Right cardiac atrium (tissue), 5 donors: ENCODE data around the gene PODXL2. TPM values are rescaled to one million over a fixed set of nuclear protein-coding genes. Genes with fewer than 3 reads are reported as not detected.

ENCODE experiments used
- ATAC-seq, 2 donors: fragments of 200-7000 bp; cut with Tn5 transposase; one replicate each; pipeline versions ENCODE4 v1.8.0 to v1.9.1; 2020; ENCODE audit warnings: moderate library complexity in 2 of 2, mild to moderate bottlenecking in 1 of 2
- DNase-seq, 3 donors: peaks; one replicate each; pipeline ENCODE4 v3.0.0-alpha.2; 2020
- H3K27ac ChIP-seq: one replicate; pipeline ENCODE4 v1.5.1; 2013; ENCODE audit warnings: mild to moderate bottlenecking, low read length, control low read depth, moderate library complexity
- H3K27me3 ChIP-seq: one replicate; pipeline ENCODE4 v1.6.1; 2013; ENCODE audit not compliant: control insufficient read depth, insufficient read depth
- H3K4me1 ChIP-seq: one replicate; pipeline ENCODE4 v1.6.1; 2013; ENCODE audit warnings: low read length; ENCODE audit not compliant: control insufficient read depth, insufficient read depth
- H3K4me3 ChIP-seq: one replicate; pipeline ENCODE4 v1.5.1; 2013; ENCODE audit warnings: low read length, control low read depth
- H3K9me3 ChIP-seq: one replicate; pipeline ENCODE4 v1.6.1; 2013; ENCODE audit warnings: low read length; ENCODE audit not compliant: control insufficient read depth
- WGBS: extraction: QIAGEN DNeasy Blood & Tissue Kit; methylation state at CpG from one replicate; pipeline ENCODE4 v1.1.7; 2013; 5-methylcytosine and 5-hydroxymethylcytosine counted together
- intact Hi-C, 4 donors: fragments of 100-400 bp; cut with DNase I; formaldehyde crosslinking; loops; one replicate each; pipeline versions ENCODE4 v1.11.0 to v1.14.0; 2022 to 2023
- polyA plus RNA-seq: library from polyadenylated mRNA; stranded (reverse); fragments of 200-250 nt; gene quantifications from one replicate; pipeline ENCODE4 v1.2.3, GENCODE V29; 2013
- total RNA-seq, 4 donors: library from RNA; stranded (reverse); fragmentation: NEBNext Ultra II Directional; extraction: Animal tissue kit (Norgen Biotek cat#: 25700); gene quantifications; one replicate each; pipeline ENCODE4 v1.2.1, GENCODE V29; 2021
- donor health status: healthy with polysubstance abuse.
- donor health status: DM: no; HTN: yes; CAD: no.
- donor health status: DM: no; HTN: no; CAD: no.
- donor health status: DM: no; HTN: yes; CAD: no; lungs with severe emphysema.
- donor health status: DM: yes; HTN: yes; CAD: no.

The PODXL2 gene
- total and polyA plus RNA-seq, 5 donors: 1.5 to 3.0 (median 2.1) TPM

GRCh38 chr3:127712881-127713771 lies 84.1 kb downstream of the PODXL2 start:
- DNase-seq (peak in 2 of 3 donors; percentile 16 to 58), ATAC-seq (peak; percentile 20 to 30)
- Histone ChIP-seq H3K4me1 (peaks cover 36% of the 10 kb centered on the region), H3K4me3 (no peak overlapping the region), H3K9me3 (no peaks in the 10 kb centered on the region), H3K27me3 (no peaks in the 10 kb centered on the region), H3K27ac (peak overlapping the region; percentile 90)
- intact Hi-C loops: no loop called here
- WGBS: 51% methylated on average over 9 of the region's 9 CpGs

DNA sequence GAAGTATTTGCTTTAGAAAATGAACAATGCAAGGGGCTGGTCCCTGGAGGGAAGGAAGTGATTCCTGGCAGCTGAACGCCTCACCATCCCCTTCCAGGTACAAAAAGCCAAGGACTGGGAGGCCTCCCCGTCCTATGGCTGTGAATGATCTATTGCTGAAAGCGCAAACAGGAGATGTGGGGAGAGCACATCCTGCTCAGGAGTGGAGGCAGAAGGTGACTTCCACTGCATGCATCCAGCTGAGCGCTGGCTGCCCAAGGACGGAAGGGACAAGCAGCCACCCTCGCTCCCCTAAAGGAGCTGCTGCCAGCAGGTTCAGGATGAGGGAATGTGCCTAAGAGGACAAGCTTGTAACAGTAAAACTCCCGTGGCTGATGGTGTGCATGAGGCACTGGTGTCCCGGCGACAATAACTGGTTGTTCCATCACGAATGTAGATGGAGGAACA lies 85.2 kb downstream of the PODXL2 start:
- Histone ChIP-seq H3K9me3 (no peaks in the 10 kb centered on the region), H3K4me1 (peaks cover 36% of the 10 kb centered on the region), H3K27me3 (no peaks in the 10 kb centered on the region), H3K4me3 (no peak overlapping the region), H3K27ac (peak overlapping the region; percentile 37)
- WGBS: 58% methylated on average over 10 of the region's 10 CpGs
- peak; percentile 27 to 61 (median 56) for DNase-seq
- peak; percentile 47 to 85 for ATAC-seq
- intact Hi-C loops: no loop called here

GRCh38 chr3:127714866-127715265 lies 85.9 kb downstream of the PODXL2 start:
- ATAC-seq: no peak
- Histone ChIP-seq H3K27ac (peak overlapping the region; percentile 37), H3K4me3 (no peak overlapping the region), H3K4me1 (peaks cover 33% of the 10 kb centered on the region), H3K27me3 (no peaks in the 10 kb centered on the region), H3K9me3 (no peaks in the 10 kb centered on the region)
- peak; percentile 1 to 30 (median 8) for DNase-seq
- intact Hi-C loops: no loop called here
- 95% methylated on average over 5 of the region's 5 CpGs for WGBS

DNA sequence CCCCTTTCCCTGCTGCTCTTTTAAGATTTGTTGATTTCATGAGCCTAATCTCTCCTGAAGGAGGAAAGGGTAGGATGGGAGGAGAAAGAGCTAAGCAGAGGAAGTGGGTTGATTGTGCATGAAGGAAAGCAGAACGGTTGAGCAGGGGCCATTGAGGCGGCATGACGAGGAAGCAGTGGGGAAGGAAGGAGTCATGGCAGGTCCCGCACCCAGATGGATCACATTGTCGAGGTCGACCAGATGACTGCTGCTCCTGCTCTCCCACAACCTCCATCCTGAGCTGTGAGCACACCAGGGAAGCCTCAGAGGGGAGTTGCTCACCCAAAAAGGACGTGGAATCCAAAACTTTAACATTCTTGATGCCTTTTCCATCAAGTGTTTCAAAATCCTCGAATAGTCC lies 86.5 kb downstream of the PODXL2 start:
- Histone ChIP-seq H3K27ac (peak overlapping the region; percentile 65), H3K9me3 (no peaks in the 10 kb centered on the region), H3K4me3 (no peak overlapping the region), H3K4me1 (peaks cover 28% of the 10 kb centered on the region), H3K27me3 (no peaks in the 10 kb centered on the region)
- intact Hi-C loops: no loop called here
- 55% methylated on average over 8 of the region's 8 CpGs for WGBS
- DNase-seq (peak in 2 of 3 donors; percentile 7 to 40), ATAC-seq (no peak)

DNA sequence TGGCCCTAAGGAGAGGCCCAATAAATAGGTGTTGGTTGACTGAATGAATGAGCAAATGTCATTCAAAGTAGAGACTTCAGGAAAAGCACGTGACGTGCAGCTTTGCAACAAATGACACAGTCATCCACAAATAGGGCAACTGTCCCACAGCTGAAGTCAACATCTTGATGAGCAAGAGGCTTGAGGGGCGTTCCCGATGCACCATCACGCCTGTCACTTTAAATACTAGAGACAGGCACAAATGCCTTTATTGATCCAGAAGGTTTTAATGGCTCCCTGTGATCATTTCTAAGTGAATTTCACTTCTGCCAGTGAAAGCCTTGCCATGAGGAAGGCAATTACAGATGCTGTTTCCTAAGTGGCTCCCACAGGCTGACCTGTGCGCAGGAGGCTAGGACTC lies 87.4 kb downstream of the PODXL2 start:
- DNase-seq: peak in 2 of 3 donors; percentile 5
- peaks cover 28% of the 10 kb centered on the region for H3K4me1 ChIP-seq
- H3K9me3 ChIP-seq: no peaks in the 10 kb centered on the region
- no peaks in the 10 kb centered on the region for H3K27me3 ChIP-seq
- no peak overlapping the region for H3K4me3 ChIP-seq
- H3K27ac ChIP-seq: peak overlapping the region; percentile 30
- 90% methylated on average over 6 of the region's 6 CpGs for WGBS
- ATAC-seq: no peak
- intact Hi-C loops: no loop called here

- WGBS: 62% methylated on average over 14 of the region's 14 CpGs
- no peaks in the 10 kb centered on the region for H3K27me3 ChIP-seq
- H3K9me3 ChIP-seq: no peaks in the 10 kb centered on the region
- peak in 1 of 2 donors; percentile 48 for ATAC-seq
- H3K4me3 ChIP-seq: no peak overlapping the region
- peak; percentile 19 to 76 (median 56) for DNase-seq
- intact Hi-C loops: no loop called here
- H3K4me1 ChIP-seq: peaks cover 26% of the 10 kb centered on the region
- peak overlapping the region; percentile 21 for H3K27ac ChIP-seq
Measured at GRCh38 chr3:127717357-127718244, 88.6 kb downstream of the PODXL2 start.

GRCh38 chr3:127718245-127718915 lies 89.4 kb downstream of the PODXL2 start:
- WGBS: 84% methylated on average over 7 of the region's 7 CpGs
- peaks cover 28% of the 10 kb centered on the region for H3K4me1 ChIP-seq
- no peak overlapping the region for H3K4me3 ChIP-seq
- no peak for ATAC-seq
- intact Hi-C loops: no loop called here
- no peaks in the 10 kb centered on the region for H3K27me3 ChIP-seq
- H3K27ac ChIP-seq: peak overlapping the region; percentile 9
- no peak for DNase-seq
- no peaks in the 10 kb centered on the region for H3K9me3 ChIP-seq

GRCh38 chr3:127718916-127719290 lies 89.9 kb downstream of the PODXL2 start:
- no peak for ATAC-seq
- Histone ChIP-seq H3K4me1 (peaks cover 28% of the 10 kb centered on the region), H3K27ac (no peak overlapping the region), H3K27me3 (no peaks in the 10 kb centered on the region), H3K9me3 (no peaks in the 10 kb centered on the region), H3K4me3 (no peak overlapping the region)
- 43% methylated on average over 3 of the region's 3 CpGs for WGBS
- no peak for DNase-seq
- intact Hi-C loops: no loop called here

GRCh38 chr3:127719369-127719768 lies 90.4 kb downstream of the PODXL2 start:
- ATAC-seq (no peak), DNase-seq (no peak)
- H3K27ac ChIP-seq: no peak overlapping the region
- H3K9me3 ChIP-seq: no peaks in the 10 kb centered on the region
- 95% methylated on average over 8 of the region's 8 CpGs for WGBS
- H3K27me3 ChIP-seq: no peaks in the 10 kb centered on the region
- intact Hi-C loops: no loop called here
- no peak overlapping the region for H3K4me3 ChIP-seq
- H3K4me1 ChIP-seq: peaks cover 26% of the 10 kb centered on the region

DNA sequence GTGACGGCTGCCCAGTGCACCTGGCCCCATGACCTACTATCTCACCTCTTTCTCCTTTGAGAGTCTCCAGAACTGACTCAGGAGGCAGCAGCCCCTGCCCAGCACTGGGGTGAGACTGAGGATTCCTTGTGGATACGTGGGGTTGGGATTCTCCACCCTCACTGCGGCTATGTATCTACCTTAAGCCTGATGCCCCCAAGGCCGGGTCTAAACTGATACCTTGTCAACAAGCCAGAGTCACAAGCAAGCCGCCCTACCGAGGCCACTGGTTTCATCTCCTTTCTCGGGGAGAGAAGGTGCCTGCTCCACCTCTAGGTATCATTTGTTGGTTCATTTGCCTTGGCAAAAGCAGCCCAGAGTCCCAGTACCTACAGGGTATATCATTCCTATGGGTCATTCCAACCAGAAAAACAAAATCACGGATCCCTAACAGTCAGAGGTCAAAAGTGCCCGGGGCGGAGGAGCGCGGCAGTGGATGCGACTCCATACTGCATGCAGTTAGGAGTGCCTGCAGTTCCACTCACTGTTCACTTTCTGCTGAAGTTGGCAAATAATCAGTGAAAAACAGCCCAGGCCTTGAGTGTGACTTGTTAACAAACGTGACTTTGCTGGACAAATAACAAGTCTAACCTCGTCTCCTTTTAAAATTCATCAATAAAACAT lies 91.3 kb downstream of the PODXL2 start:
- ATAC-seq (no peak), DNase-seq (no peak)
- H3K27ac ChIP-seq: no peak overlapping the region

More for the DNA sequence above, 91.3 kb downstream of the PODXL2 start:
- no peaks in the 10 kb centered on the region for H3K27me3 ChIP-seq
- no peaks in the 10 kb centered on the region for H3K9me3 ChIP-seq
- intact Hi-C loops: no loop called here
- WGBS: 94% methylated on average over 15 of the region's 15 CpGs
- peaks cover 21% of the 10 kb centered on the region for H3K4me1 ChIP-seq
- H3K4me3 ChIP-seq: no peak overlapping the region
